Ishikawa (cell line): Measurements from ENCODE around the gene TASP1.
A peak's percentile ranks its signal among the peaks of the same experiment; 100 is the strongest.

Experiments used
- CEBPB ChIP-seq: IDR thresholded peaks from 2 replicates; pipeline ENCODE4 v1.6.1; 2012
- CREB1 ChIP-seq: IDR thresholded peaks from 2 replicates; pipeline ENCODE4 v1.6.1; 2012; ENCODE audit warnings: low read depth
- EGR1 ChIP-seq: IDR thresholded peaks from 2 replicates; pipeline ENCODE4 v1.6.1; 2012
- EP300 ChIP-seq: IDR thresholded peaks from 2 replicates; pipeline ENCODE4 v1.6.1; 2012; ENCODE audit warnings: borderline replicate concordance
- FOXM1 ChIP-seq: IDR thresholded peaks from 2 replicates; pipeline ENCODE4 v1.6.1; 2012; ENCODE audit warnings: low read depth, borderline replicate concordance
- MAX ChIP-seq: IDR thresholded peaks from 2 replicates; pipeline ENCODE4 v1.6.1; 2012
- NFIC ChIP-seq: IDR thresholded peaks from 2 replicates; pipeline ENCODE4 v1.6.1; 2012
- RAD21 ChIP-seq: IDR thresholded peaks from 2 replicates; pipeline ENCODE4 v1.6.1; 2012; ENCODE audit warnings: low read depth
- REST ChIP-seq: IDR thresholded peaks from 2 replicates; pipeline ENCODE4 v1.6.1; 2012; ENCODE audit warnings: low read depth, mild to moderate bottlenecking
- TAF1 ChIP-seq: IDR thresholded peaks from 2 replicates; pipeline ENCODE4 v1.6.1; 2012; ENCODE audit warnings: low read depth, mild to moderate bottlenecking
- TCF12 ChIP-seq: IDR thresholded peaks from 2 replicates; pipeline ENCODE4 v1.6.1; 2012; ENCODE audit warnings: low read depth
- TEAD4 ChIP-seq: IDR thresholded peaks from 2 replicates; pipeline ENCODE4 v1.6.1; 2012
- USF1 ChIP-seq: IDR thresholded peaks from 2 replicates; pipeline ENCODE4 v1.6.1; 2012
- YY1 ChIP-seq: IDR thresholded peaks from 2 replicates; pipeline ENCODE4 v1.6.1; 2012; ENCODE audit warnings: low read depth
- ZBTB7A ChIP-seq: IDR thresholded peaks from 2 replicates; pipeline ENCODE4 v1.6.1; 2012; ENCODE audit warnings: low read depth

TASP1 gene

GRCh38 chr20:13549451-13549850 lies 89.3 kb downstream of the TASP1 start:
- TF ChIP-seq FOXM1: no peak
- TF ChIP-seq TEAD4: no peak
- no peak for TF ChIP-seq CEBPB

- TF ChIP-seq RAD21 (peak; percentile 72), CEBPB (no peak)
Observed at GRCh38 chr20:13546497-13547131, 92.1 kb downstream of the TASP1 start.

GRCh38 chr20:13545790-13546189 lies 92.9 kb downstream of the TASP1 start:
- no peak for TF ChIP-seq REST
- TF ChIP-seq YY1: no peak
- TF ChIP-seq EGR1: no peak
- TF ChIP-seq MAX: no peak
- TF ChIP-seq TEAD4: no peak
- no peak for TF ChIP-seq FOXM1
- TF ChIP-seq USF1: no peak
- TF ChIP-seq RAD21: no peak
- TF ChIP-seq CREB1: no peak
- TF ChIP-seq NFIC: no peak
- TF ChIP-seq CEBPB: no peak
- TF ChIP-seq ZBTB7A: no peak
- TF ChIP-seq TAF1: no peak
- no peak for TF ChIP-seq EP300
- TF ChIP-seq TCF12: no peak

- TF ChIP-seq EGR1 (no peak), USF1 (no peak), RAD21 (no peak), TEAD4 (no peak), ZBTB7A (no peak), CREB1 (no peak), FOXM1 (no peak)
Observed at GRCh38 chr20:13543783-13544182, 94.9 kb downstream of the TASP1 start.

GRCh38 chr20:13535627-13536026 lies 103.1 kb downstream of the TASP1 start:
- TF ChIP-seq MAX: no peak
- TF ChIP-seq EP300: no peak
- TF ChIP-seq NFIC: no peak
- no peak for TF ChIP-seq TEAD4
- TF ChIP-seq RAD21: no peak
- no peak for TF ChIP-seq USF1

- TF ChIP-seq TEAD4 (no peak), EP300 (no peak), USF1 (no peak), MAX (no peak), FOXM1 (no peak), CEBPB (no peak), YY1 (no peak), TCF12 (no peak)
Observed at GRCh38 chr20:13533946-13534345, 104.8 kb downstream of the TASP1 start.

GRCh38 chr20:13530146-13530545 lies 108.6 kb downstream of the TASP1 start:
- TF ChIP-seq EP300: no peak
- no peak for TF ChIP-seq CEBPB
- TF ChIP-seq TCF12: no peak
- TF ChIP-seq ZBTB7A: no peak
- no peak for TF ChIP-seq TEAD4
- no peak for TF ChIP-seq CREB1
- TF ChIP-seq FOXM1: no peak
- no peak for TF ChIP-seq TAF1
- TF ChIP-seq RAD21: no peak
- TF ChIP-seq USF1: no peak
- TF ChIP-seq YY1: no peak
- TF ChIP-seq REST: no peak
- TF ChIP-seq NFIC: no peak
- TF ChIP-seq MAX: no peak
- no peak for TF ChIP-seq EGR1
